ENCODE measurements around the gene CEBPE.

The CEBPE gene

DNA sequence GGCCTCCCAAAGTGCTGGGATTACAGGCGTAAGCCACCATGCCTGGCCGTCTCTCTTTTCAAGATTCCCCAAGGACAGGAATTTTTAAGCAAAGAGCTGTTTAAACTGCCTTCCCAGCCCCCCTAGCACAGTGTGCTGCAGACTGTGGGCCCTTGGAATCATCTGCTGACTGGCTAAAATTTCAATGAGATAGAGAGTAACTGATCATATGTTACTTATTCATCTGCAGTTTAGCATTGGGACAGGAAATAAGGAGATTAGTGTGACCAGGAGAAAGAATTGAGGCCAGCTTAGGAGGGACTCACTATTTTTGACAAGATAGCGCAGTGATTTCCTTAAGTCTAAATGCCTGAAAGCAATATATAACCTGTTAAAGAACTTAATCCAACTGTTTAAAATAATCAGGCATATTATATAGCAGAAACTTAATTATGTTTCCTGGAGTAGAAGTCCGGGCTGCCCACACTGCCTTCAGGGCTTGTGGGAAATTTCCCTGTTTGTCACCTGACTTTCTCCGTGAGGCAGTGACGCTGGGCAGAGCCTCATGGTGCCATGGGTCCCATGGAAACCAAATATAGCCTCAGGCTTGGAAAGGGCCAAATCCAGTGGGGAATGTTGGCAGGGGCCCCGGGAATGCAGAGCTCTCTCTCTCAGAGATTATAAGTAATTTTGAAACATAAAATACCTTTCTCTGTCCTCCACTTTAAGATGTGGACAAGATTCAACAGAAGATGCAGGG lies 22.8 kb upstream of the CEBPE start:
- H3K9me3 ChIP-seq (ENCODE audit: insufficient read depth, low read depth, low read length) = no peaks in the 10 kb centered on the region
- H3K4me1 ChIP-seq (ENCODE audit: insufficient read depth, low read length) = 0 out of 2 replicates have a peak, but pooled peaks cover 6% of the 10 kb centered on the region
- no peaks in the 10 kb centered on the region for H3K27me3 ChIP-seq (ENCODE audit: insufficient read depth, low read length)
- no peak overlapping the region for H3K27ac ChIP-seq (ENCODE audit: low read length)
- H3K36me3 ChIP-seq (ENCODE audit: insufficient read depth, low read depth, low read length) = peaks cover 84% of the 10 kb centered on the region
- no peak overlapping the region for H3K9ac ChIP-seq (ENCODE audit: low read depth, low read length)
- no peak overlapping the region for H3K4me3 ChIP-seq (ENCODE audit: low read length)

DNA sequence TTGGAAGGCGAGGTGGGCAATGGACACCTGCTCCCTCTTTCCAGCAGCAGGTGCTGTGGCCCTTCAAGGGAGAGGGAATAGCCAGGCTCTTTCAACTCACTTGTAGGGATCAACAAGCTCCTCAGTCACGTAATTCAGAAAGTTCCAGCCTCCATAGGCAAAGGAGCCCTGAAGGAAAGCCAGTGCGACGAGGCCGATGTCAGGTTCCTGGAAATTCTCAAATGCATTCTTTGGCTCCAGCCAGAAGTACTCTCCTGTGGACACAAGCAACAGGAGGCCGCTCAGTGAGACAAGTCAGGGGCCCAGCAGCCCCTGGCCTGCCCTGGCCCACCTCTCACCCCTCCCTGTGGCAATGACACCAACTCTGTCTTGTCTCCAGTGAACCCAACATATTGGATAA lies 21.3 kb upstream of the CEBPE start:
- H3K4me1 ChIP-seq (ENCODE audit: insufficient read depth, low read length) = no peaks in the 10 kb centered on the region
- no peak overlapping the region for H3K4me3 ChIP-seq (ENCODE audit: low read length)
- H3K9ac ChIP-seq (ENCODE audit: low read depth, low read length) = no peak overlapping the region
- H3K9me3 ChIP-seq (ENCODE audit: insufficient read depth, low read depth, low read length) = no peaks in the 10 kb centered on the region
- peaks cover 85% of the 10 kb centered on the region for H3K36me3 ChIP-seq (ENCODE audit: insufficient read depth, low read depth, low read length)
- no peaks in the 10 kb centered on the region for H3K27me3 ChIP-seq (ENCODE audit: insufficient read depth, low read length)
- H3K27ac ChIP-seq (ENCODE audit: low read length) = no peak overlapping the region

DNA sequence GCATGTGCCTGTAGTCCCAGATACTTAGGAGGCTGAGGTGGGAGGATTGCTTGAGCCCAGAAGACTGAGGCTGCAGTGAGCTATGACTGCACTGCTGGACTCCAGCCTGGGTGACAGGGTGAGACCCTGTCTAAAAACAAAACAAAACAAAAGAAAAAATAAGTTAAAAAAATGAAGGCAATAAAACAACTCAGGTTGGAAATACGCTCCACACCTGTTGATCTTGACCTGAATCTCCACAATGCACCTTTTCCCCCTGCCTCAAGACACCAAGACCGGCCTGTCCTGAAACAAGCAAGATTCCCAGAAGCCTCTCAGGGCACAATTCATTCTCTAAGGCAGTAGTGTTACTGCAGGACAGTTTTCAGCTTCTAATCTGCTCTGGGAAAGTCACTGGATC lies 20.8 kb upstream of the CEBPE start:
- Histone ChIP-seq H3K27me3 (ENCODE audit: insufficient read depth, low read length) (no peaks in the 10 kb centered on the region), H3K4me3 (ENCODE audit: low read length) (no peak overlapping the region), H3K27ac (ENCODE audit: low read length) (no peak overlapping the region), H3K9me3 (ENCODE audit: insufficient read depth, low read depth, low read length) (no peaks in the 10 kb centered on the region), H3K36me3 (ENCODE audit: insufficient read depth, low read depth, low read length) (peaks cover 85% of the 10 kb centered on the region), H3K9ac (ENCODE audit: low read depth, low read length) (no peak overlapping the region), H3K4me1 (ENCODE audit: insufficient read depth, low read length) (no peaks in the 10 kb centered on the region)

DNA sequence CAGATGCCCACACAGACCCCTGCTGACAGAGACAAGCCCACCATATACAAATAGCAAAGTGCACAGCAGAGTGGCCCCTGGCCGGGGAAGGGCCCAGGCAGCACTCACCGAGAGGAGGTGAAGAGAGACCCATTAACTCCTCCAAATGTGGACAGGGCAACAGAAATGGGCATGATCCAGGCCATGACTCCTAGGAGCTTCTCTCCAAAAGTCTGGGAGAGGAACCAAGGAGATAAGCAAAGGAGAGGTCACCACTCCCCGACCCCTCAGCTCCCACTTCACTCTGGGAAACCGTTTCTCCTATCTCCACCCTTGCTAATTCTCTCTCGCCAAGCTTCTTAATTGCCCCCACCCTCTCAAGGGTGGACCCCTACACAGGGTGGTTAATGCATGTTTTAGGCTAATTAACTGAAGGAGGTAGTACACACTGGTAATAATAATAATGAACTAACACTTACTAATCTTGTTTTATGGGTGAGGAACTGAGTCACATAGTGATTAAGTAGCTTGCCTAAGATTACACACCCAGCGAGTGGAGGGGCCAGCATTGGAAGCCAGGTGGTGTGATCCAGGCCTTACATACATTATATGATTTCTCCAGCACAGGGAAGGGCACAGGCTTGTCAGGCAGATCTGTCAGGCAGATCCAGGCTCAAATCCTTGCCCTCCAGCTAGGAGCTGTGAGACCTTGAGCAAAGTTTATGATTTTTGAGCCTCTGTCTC lies 18.9 kb upstream of the CEBPE start:
- Histone ChIP-seq H3K36me3 (ENCODE audit: insufficient read depth, low read depth, low read length) (peaks cover 77% of the 10 kb centered on the region), H3K27me3 (ENCODE audit: insufficient read depth, low read length) (no peaks in the 10 kb centered on the region), H3K4me1 (ENCODE audit: insufficient read depth, low read length) (no peaks in the 10 kb centered on the region)

DNA sequence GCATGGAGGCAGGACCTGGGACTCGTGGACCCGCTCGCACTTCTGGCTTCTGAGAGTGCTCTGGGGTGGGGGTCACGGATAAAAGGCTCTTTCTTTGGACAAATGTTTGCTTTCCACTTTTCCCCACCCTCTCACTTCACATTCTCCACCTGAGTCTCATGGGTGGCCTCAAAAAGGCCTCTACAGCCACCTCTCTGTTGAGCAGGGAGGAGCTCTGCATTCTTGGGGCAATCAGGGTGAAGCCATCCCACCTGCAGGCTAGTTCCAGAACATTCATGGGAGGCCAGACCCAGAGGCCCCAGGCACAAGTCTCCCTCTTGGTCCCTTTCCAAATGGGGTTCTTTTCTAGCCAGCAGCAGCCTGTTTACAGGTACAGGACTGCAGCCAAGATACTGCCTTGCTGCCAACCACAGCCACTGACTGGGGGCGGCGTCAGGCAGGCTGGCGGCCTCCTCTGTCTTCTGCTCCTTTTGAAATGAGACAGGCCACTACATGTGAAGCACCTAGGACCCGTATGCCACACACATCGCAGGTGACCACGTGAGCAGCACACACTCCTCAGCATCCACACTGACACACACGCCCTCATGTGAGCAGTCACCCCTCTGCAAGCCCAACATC lies 18.2 kb upstream of the CEBPE start:
- Histone ChIP-seq H3K4me3 (ENCODE audit: low read length) (no peak overlapping the region), H3K4me1 (ENCODE audit: insufficient read depth, low read length) (no peaks in the 10 kb centered on the region), H3K9ac (ENCODE audit: low read depth, low read length) (no peak overlapping the region), H3K36me3 (ENCODE audit: insufficient read depth, low read depth, low read length) (peaks cover 70% of the 10 kb centered on the region), H3K27ac (ENCODE audit: low read length) (no peak overlapping the region), H3K27me3 (ENCODE audit: insufficient read depth, low read length) (no peaks in the 10 kb centered on the region), H3K9me3 (ENCODE audit: insufficient read depth, low read depth, low read length) (no peaks in the 10 kb centered on the region)

More for the DNA sequence above, 18.9 kb upstream of the CEBPE start:
- Histone ChIP-seq H3K9me3 (ENCODE audit: insufficient read depth, low read depth, low read length) (no peaks in the 10 kb centered on the region), H3K27ac (ENCODE audit: low read length) (no peak overlapping the region), H3K9ac (ENCODE audit: low read depth, low read length) (no peak overlapping the region), H3K4me3 (ENCODE audit: low read length) (no peak overlapping the region)

DNA sequence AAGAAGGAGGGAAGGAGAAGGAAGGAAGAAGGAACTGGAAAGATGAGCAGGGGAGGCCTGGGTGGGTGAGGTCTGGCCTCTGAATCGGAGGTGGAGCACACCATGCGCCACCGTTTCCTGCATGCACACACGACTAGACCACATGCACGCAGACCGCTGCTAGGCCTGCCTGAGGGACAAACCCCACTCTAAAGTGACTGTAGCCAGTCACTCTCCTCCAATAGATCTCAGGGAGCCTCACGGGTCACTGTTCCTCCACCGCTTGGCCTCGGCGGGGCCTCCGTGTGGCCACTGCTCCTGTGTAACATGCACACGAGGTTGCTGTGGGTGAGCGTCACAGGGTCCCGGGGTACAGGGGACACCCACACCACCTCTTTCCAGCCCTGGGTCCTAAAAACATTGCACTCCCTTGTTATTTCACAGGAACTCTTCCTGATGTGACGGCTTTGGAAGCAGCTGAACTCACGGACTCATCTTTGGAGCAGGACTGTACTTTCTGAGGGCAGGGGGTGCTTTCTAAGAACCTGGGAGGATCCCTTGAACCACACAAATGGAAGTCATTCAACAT lies 17.6 kb upstream of the CEBPE start:
- Histone ChIP-seq H3K9me3 (ENCODE audit: insufficient read depth, low read depth, low read length) (no peaks in the 10 kb centered on the region), H3K27me3 (ENCODE audit: insufficient read depth, low read length) (no peaks in the 10 kb centered on the region), H3K36me3 (ENCODE audit: insufficient read depth, low read depth, low read length) (peaks cover 65% of the 10 kb centered on the region), H3K4me3 (ENCODE audit: low read length) (no peak overlapping the region), H3K4me1 (ENCODE audit: insufficient read depth, low read length) (no peaks in the 10 kb centered on the region), H3K9ac (ENCODE audit: low read depth, low read length) (no peak overlapping the region), H3K27ac (ENCODE audit: low read length) (no peak overlapping the region)

DNA sequence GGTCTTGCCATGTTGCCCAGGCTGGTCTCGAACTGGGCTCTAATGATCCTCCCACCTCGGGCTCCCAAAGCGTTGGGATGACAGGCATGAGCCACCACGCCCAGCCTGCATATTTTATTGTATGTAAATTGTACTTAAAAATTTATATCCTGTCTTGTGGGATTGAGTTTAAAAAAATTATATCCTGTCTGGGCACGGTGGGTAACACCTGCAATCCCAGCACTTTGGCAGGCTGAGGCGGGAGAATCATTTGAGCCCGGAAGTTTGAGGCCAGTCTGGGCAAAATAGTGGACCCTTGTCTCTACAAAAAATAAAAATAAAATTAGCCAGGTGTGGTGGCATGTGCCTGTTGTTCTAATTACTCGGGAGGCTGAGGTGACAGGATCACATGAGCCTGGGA lies 13.9 kb upstream of the CEBPE start:
- Histone ChIP-seq H3K9ac (ENCODE audit: low read depth, low read length) (no peak overlapping the region), H3K4me1 (ENCODE audit: insufficient read depth, low read length) (no peaks in the 10 kb centered on the region), H3K27me3 (ENCODE audit: insufficient read depth, low read length) (no peaks in the 10 kb centered on the region), H3K27ac (ENCODE audit: low read length) (no peak overlapping the region), H3K9me3 (ENCODE audit: insufficient read depth, low read depth, low read length) (no peaks in the 10 kb centered on the region), H3K4me3 (ENCODE audit: low read length) (no peak overlapping the region), H3K36me3 (ENCODE audit: insufficient read depth, low read depth, low read length) (peaks cover 67% of the 10 kb centered on the region)

DNA sequence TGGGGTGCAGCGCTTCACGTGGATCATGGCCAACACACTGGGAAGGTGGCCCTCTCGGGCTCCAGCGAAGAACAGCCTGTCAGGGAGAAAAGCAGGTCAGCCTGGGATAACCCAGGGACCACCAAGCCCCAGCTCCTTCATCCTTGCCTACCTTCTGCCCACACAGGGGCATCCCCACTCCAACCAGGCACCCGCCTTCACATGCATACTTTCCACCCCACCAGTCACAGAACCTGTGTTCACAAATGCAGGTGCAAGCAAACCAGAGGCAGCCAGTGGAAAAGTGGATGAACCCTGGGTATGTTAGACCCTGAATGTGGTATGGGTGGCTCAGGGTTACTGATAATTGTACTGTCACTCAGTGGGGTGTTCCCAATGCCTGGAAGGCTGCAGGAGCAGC lies 12.4 kb upstream of the CEBPE start:
- Histone ChIP-seq H3K4me3 (ENCODE audit: low read length) (no peak overlapping the region), H3K27ac (ENCODE audit: low read length) (no peak overlapping the region), H3K9me3 (ENCODE audit: insufficient read depth, low read depth, low read length) (no peaks in the 10 kb centered on the region), H3K4me1 (ENCODE audit: insufficient read depth, low read length) (no peaks in the 10 kb centered on the region), H3K9ac (ENCODE audit: low read depth, low read length) (no peak overlapping the region), H3K27me3 (ENCODE audit: insufficient read depth, low read length) (no peaks in the 10 kb centered on the region), H3K36me3 (ENCODE audit: insufficient read depth, low read depth, low read length) (peaks cover 66% of the 10 kb centered on the region)

DNA sequence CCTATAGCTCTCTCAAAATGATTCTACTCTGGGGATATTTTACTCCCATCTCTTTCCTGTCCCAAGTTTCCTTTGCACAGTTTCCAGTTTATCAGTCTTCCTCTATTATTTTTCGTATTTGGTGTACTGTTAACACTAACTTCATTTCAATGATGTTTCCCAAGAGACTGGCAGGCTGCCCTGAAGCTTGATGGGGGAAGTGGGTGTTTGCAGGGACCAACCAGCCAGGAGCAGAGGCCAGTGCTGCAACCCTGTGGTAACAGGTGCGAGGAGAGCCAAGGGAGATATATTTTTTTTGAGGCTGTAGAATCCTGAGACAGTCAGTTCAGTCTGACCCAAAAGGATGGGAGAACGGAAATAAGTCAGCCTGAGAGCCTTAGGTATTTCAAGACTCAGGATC lies 11.8 kb upstream of the CEBPE start:
- Histone ChIP-seq H3K9ac (ENCODE audit: low read depth, low read length) (no peak overlapping the region), H3K27ac (ENCODE audit: low read length) (no peak overlapping the region), H3K4me1 (ENCODE audit: insufficient read depth, low read length) (no peaks in the 10 kb centered on the region), H3K36me3 (ENCODE audit: insufficient read depth, low read depth, low read length) (peaks cover 59% of the 10 kb centered on the region), H3K9me3 (ENCODE audit: insufficient read depth, low read depth, low read length) (no peaks in the 10 kb centered on the region), H3K4me3 (ENCODE audit: low read length) (no peak overlapping the region), H3K27me3 (ENCODE audit: insufficient read depth, low read length) (no peaks in the 10 kb centered on the region)

DNA sequence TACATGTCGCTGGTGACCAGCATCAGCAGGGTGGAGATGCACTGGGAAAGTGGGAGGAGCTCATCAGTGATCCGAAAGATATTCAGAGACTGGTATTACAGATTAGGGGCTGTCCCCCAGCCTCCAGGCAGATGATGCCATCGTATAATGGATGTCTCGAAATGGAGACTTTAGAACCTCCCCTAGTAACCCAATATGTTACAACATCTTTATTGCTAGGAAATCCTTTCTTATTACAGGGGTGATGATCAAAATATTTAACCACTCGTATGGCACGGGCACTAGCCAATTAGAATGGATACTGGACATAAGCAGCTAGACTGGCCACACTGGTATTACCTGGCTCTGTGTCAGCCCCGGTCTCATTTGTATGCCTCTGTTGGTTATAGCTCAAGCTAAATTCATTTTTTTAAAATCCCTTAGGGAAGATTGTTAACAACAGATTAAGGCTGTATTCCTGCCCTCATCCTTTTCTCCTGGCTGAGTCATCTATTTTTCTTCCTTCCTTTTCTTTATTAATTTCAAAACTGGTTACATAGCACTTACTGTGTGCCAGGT lies 10.8 kb upstream of the CEBPE start:
- no peaks in the 10 kb centered on the region for H3K9me3 ChIP-seq (ENCODE audit: insufficient read depth, low read depth, low read length)
- H3K27ac ChIP-seq (ENCODE audit: low read length) = no peak overlapping the region
- no peak overlapping the region for H3K9ac ChIP-seq (ENCODE audit: low read depth, low read length)
- no peak overlapping the region for H3K4me3 ChIP-seq (ENCODE audit: low read length)
- no peaks in the 10 kb centered on the region for H3K27me3 ChIP-seq (ENCODE audit: insufficient read depth, low read length)
- peaks cover 58% of the 10 kb centered on the region for H3K36me3 ChIP-seq (ENCODE audit: insufficient read depth, low read depth, low read length)
- H3K4me1 ChIP-seq (ENCODE audit: insufficient read depth, low read length) = no peaks in the 10 kb centered on the region; the same call in 1 of the 2 replicates

DNA sequence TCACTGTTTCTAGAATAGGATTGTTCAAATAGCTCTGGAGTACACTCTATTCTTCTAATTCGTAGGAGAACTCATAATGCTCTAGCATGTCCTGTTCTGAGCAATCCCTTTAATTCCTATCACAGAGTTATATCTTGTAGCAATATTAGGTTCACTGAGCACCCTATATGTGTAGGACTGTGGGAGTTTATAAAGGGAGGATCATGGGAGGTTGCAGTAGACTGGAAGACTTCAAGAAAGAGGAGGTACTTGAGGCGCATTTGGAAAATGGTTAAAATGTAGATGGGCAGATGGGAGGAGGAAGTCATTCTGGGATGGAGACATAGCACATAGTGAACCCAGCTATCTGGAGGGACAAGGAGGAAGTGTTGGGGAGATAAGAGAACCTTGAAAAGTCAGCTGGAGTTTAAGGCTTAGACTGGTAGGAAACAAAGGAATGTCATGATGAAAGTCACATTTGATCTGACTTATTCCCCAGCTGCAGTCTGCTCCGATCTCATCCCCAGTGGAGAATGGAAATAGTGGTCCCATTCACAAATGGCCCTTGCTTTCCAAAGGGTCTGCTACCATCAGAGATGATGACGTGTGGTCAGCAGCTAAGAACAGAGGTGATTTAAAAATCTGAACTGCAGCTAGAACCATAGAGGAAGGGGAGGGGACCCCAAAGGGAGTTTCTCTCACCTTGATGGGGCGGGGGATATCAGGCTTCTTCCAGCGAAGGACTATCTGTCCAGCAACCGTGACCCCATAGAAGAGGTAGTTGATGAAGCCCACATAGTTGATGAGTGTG lies 10.1 kb upstream of the CEBPE start:
- H3K36me3 ChIP-seq (ENCODE audit: insufficient read depth, low read depth, low read length) = peaks cover 58% of the 10 kb centered on the region
- no peaks in the 10 kb centered on the region; the same call in 1 of the 2 replicates for H3K4me1 ChIP-seq (ENCODE audit: insufficient read depth, low read length)
- H3K9ac ChIP-seq (ENCODE audit: low read depth, low read length) = no peak overlapping the region
- H3K9me3 ChIP-seq (ENCODE audit: insufficient read depth, low read depth, low read length) = no peaks in the 10 kb centered on the region
- no peaks in the 10 kb centered on the region for H3K27me3 ChIP-seq (ENCODE audit: insufficient read depth, low read length)
- no peak overlapping the region for H3K4me3 ChIP-seq (ENCODE audit: low read length)
- H3K27ac ChIP-seq (ENCODE audit: low read length) = no peak overlapping the region
